NCI-H460 (cell line): ENCODE measurements around the gene ANO5. TPM values are rescaled to one million over a fixed set of nuclear protein-coding genes. Genes with fewer than 3 reads are reported as not detected.
"Not testable (repeated sequence)": the region's sequence is repeated elsewhere in the genome, so short reads cannot be mapped to it uniquely, and the experiment has no call there.

Experiments
- DNase-seq: peaks from one replicate; pipeline ENCODE4 v3.0.0-alpha.2; 2016; ENCODE audit warnings: low read depth; ENCODE audit errors: extremely low read depth
- total RNA-seq: library from RNA; depleted of rRNA; stranded (reverse); fragments of >200 nt; shearing (Covaris generic); gene quantifications from 2 replicates; pipeline ENCODE4 v1.2.3, GENCODE V29; 2014

The ANO5 gene
- total RNA-seq, 1 experiment from 2014 or later, result 2.2 TPM

- no peak for DNase-seq
Observed at GRCh38 chr11:22197139-22198005, 4.5 kb downstream of the ANO5 start.

GRCh38 chr11:22199243-22199642, 6.4 kb downstream of the ANO5 start:
- no peak for DNase-seq

- DNase-seq, result no peak
Observed at GRCh38 chr11:22203281-22203680, 10.4 kb downstream of the ANO5 start.

DNA sequence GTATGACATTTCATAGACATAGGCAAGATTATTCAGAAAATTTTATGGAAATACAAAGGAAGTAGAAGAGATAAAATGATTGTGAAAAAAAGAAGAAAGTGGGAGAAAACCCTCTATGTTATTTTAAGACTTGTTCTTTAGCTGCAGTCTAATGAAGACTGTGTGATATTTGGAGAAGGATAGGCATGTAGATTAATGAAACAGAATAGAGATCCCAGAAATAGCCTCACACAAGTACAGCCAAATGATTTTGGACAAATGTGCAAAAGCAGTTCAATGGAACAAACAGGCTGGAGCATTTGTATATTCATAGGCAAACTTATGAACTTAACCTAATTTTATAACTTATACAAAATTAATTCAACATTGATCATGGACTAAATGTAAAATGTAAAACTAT, 14.3 kb downstream of the ANO5 start:
- no peak for DNase-seq

DNA sequence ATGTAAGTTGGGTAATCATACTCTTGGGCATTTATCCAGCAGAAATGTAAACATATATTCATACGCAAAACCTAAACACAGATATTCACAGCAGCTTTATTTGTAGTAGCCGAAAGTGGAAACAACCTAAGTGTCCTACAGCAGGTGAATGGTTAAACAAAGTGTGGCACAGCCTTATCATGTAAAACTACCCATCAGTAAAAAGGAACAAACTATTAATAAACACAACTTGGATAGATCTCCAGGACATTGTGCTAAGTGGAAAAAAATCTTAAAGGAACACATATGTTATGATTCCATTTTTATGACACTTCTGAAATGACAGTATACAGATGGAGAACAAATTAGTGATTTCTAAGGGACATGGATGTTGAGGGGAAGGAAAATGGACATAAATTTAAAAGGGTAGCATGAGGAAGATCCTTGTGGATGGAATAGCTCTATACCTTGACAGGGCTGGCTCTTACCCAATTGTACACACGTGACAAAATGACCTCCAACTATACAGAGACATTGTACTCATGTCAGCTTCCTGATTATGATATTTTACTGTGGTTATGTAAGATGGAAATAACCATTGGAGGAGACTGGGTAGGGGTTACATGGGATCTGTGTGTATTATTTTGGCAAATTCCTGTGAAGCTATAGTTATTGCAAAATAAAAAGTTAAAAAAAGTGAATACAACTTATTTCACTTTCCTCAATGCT, 15.4 kb downstream of the ANO5 start:
- no peak for DNase-seq

DNA sequence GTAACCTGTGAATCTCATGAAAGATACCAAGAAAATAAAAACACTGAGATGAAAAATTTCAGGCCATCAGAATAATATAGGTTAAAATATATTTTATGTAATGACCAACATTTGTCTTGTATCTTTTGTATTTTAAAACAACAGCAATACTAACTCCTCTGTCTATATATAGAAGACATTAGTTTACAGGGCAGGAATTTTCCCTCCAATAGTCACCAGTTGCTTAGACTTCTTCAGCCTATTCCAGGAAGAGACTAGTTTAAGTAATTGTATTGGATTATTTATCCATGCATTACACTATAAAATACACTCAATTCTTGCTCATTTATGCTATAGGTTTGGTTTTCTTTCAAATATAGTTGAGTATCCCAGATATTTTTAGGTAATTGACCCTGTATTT, 24.1 kb downstream of the ANO5 start:
- no peak for DNase-seq

- DNase-seq, result no peak
Observed at GRCh38 chr11:22221143-22221542, 28.3 kb downstream of the ANO5 start.

GRCh38 chr11:22225190-22225589, 32.3 kb downstream of the ANO5 start:
- no peak for DNase-seq

DNA sequence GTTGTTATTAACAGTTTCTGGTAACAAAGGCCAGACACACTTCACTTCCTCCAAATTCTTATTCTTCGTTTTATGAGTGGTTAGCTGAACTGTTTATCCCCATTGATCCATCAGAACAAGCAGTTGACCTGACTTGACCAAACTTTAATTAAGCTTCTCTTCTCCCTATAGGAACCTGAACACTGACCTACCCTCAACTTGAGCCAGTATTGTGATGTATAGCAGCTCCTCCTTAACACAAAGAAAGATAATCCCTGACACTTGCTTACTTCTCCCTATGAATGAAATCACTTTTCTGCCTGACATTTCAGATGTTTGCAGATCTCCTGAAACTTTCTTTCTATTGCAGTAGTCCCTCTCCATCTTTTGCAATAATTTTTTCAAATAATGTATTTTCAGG, 41.9 kb downstream of the ANO5 start:
- DNase-seq, result no peak

DNA sequence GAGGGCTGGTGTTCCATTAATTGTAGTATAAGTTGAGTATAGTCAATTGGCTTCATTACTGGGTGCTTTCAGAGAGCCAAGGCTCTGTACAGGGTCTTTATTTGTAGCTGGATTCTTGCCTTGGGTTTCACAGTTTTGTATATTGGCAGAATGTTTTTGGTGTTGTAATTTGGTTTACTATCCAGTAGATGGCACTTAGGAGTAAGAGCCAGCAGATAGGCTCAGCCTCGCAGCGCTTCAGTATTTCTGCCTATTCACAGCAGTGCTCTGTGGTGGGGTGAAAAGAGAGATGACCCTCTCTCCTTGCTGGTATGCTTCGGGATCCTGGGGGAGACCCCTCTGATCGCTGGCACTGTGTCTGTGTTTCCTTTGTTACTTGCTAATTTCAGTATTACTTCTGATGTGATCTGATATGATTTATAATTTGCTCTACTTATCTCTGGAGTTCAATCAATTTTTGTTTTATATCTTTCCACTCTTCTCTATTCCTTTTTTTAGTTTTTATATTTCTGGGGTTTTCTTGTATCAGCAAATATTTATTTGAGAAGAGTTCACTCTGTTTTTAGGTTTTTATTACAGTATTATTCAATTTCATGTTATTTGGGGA, 52.2 kb downstream of the ANO5 start:
- peak; percentile 37 for DNase-seq

DNA sequence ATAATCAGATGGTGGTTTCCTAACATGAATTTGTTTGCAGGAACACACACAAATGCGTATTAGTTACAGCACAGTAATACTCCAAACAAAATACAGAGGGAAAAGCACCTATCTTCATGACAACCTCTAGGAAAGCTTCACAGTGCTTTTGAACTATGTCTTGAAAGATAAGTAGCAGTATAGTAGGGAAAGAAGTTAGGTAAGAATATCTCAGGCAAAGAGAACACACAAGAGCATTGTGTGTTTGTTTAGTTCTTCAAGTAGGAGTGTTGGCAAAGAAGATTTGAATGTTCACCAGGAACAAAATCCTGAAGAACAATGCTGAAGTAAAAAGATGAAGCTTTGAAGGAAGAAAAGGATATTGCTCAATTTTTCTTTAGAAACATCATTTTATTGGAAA, 54.1 kb downstream of the ANO5 start:
- no peak for DNase-seq

GRCh38 chr11:22249871-22250270, 57.0 kb downstream of the ANO5 start:
- no peak for DNase-seq

- DNase-seq, result no peak
Observed at GRCh38 chr11:22256876-22257275, 64.0 kb downstream of the ANO5 start.

GRCh38 chr11:22263613-22264012, 70.7 kb downstream of the ANO5 start:
- no peak for DNase-seq

- not testable (repeated sequence) for DNase-seq
Observed at GRCh38 chr11:22268983-22269624, 76.2 kb downstream of the ANO5 start.

GRCh38 chr11:22273781-22274180, 80.9 kb downstream of the ANO5 start:
- no peak for DNase-seq

GRCh38 chr11:22275600-22275999, 82.7 kb downstream of the ANO5 start:
- no peak for DNase-seq

- no peak for DNase-seq
Observed at GRCh38 chr11:22276535-22276934, 83.7 kb downstream of the ANO5 start.

- not testable (repeated sequence) for DNase-seq
Observed at GRCh38 chr11:22284991-22285390, 92.1 kb downstream of the ANO5 start.

DNA sequence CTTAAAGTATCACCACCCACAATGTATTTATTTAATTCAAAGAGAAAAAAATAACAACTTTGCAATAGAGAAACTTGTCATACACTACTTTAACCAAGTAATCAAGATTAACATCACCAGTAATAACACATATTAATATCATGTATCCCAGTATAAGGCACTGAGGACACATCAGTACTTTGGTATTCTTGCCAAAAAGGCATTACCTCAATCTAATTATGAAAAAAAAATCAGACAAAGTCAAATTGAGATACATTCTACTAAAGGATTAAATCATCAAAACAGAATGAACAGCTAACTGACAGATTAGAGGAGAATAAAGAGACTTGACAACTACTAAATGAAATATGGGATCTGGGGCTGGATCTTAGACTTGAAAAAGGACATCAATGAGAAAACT, 109.5 kb downstream of the ANO5 start:
- no peak for DNase-seq

DNA sequence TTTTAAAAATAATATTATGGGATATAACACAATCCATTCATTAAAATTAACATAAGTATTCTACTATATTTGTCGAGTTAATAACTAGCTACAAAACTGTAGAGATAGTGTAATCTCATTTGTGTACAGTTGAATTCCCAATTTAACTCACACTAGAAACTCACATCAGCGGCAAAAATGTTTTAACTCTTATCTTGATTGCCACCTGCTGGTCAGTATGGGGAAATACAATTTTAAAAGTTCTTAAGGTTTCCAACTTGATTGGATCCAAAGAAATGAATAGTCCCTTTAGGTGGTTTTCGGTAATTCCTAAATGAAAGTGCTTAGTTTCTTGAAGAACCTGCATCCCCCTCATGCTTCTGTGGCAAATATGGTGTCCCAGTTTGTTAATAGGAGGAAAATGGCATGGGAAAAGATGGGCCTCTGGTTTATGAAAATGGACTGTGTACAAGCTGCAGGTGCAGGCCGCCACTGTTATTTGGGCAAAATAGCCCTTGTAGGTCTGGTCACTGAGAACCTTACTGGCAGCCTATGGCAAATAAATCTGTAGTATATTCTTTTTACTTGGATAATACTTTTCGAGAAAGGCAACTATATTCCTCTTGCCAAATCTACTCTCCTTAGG, 111.6 kb downstream of the ANO5 start:
- DNase-seq, result peak; percentile 14
